ENCODE data around the gene GRIA4.
"Not testable (repeated sequence)": the region's sequence is repeated elsewhere in the genome, so short reads cannot be mapped to it uniquely, and the experiment has no call there.

The GRIA4 gene

GRCh38 chr11:105868762-105869285, 259.0 kb downstream of the GRIA4 start:
- no peak for DNase-seq

GRCh38 chr11:105870516-105871113, 260.7 kb downstream of the GRIA4 start:
- no peak for DNase-seq

- no peak for DNase-seq
These were observed 268.6 kb downstream of the GRIA4 start for GRCh38 chr11:105878510-105878909.

GRCh38 chr11:105878927-105879326, 269.1 kb downstream of the GRIA4 start:
- DNase-seq = not testable (repeated sequence)

- DNase-seq = no peak
These were observed 271.2 kb downstream of the GRIA4 start for GRCh38 chr11:105881027-105881426.

GRCh38 chr11:105884436-105884835, 274.6 kb downstream of the GRIA4 start:
- DNase-seq = no peak

- DNase-seq = no peak
These were observed 281.8 kb downstream of the GRIA4 start for GRCh38 chr11:105891685-105892084.

GRCh38 chr11:105897161-105897560, 287.3 kb downstream of the GRIA4 start:
- DNase-seq = no peak

- DNase-seq = no peak
These were observed 289.9 kb downstream of the GRIA4 start for GRCh38 chr11:105899772-105900171.

GRCh38 chr11:105900515-105901035, 290.7 kb downstream of the GRIA4 start:
- no peak for DNase-seq

- no peak for DNase-seq
These were observed 293.2 kb downstream of the GRIA4 start for GRCh38 chr11:105903113-105903512.

- DNase-seq = no peak
These were observed 296.6 kb downstream of the GRIA4 start for GRCh38 chr11:105906517-105906916.

- no peak for DNase-seq
These were observed 297.4 kb downstream of the GRIA4 start for GRCh38 chr11:105907319-105907718.

- no peak for DNase-seq
These were observed 300.3 kb downstream of the GRIA4 start for GRCh38 chr11:105910095-105910715.

- DNase-seq = no peak
These were observed 301.6 kb downstream of the GRIA4 start for GRCh38 chr11:105911454-105911853.

GRCh38 chr11:105912666-105913065, 302.8 kb downstream of the GRIA4 start:
- DNase-seq = no peak

GRCh38 chr11:105915021-105915420, 305.1 kb downstream of the GRIA4 start:
- no peak for DNase-seq

- DNase-seq = no peak
These were observed 308.2 kb downstream of the GRIA4 start for GRCh38 chr11:105918039-105918438.

- no peak for DNase-seq
These were observed 308.7 kb downstream of the GRIA4 start for GRCh38 chr11:105918600-105918999.

- no peak for DNase-seq
These were observed 313.4 kb downstream of the GRIA4 start for GRCh38 chr11:105923252-105923651.

- no peak for DNase-seq
These were observed 313.9 kb downstream of the GRIA4 start for GRCh38 chr11:105923807-105924206.

- DNase-seq = no peak
These were observed 319.4 kb downstream of the GRIA4 start for GRCh38 chr11:105929084-105929955.

GRCh38 chr11:105933695-105934094, 323.8 kb downstream of the GRIA4 start:
- DNase-seq = no peak

Data from activated CD8-positive, alpha-beta memory T cell treated with anti-CD3 and anti-CD28 coated beads for 24 hours (primary cell).